CD4-positive, CD25-positive, alpha-beta regulatory T cell (primary cell): ENCODE measurements around the gene ANKS1B. TPM values are rescaled to one million over a fixed set of nuclear protein-coding genes. Genes with fewer than 3 reads are reported as not detected.
"Not testable (repeated sequence)": the region's sequence is repeated elsewhere in the genome, so short reads cannot be mapped to it uniquely, and the experiment has no call there.

Experiments
- ATAC-seq, 2 donors: fragments of 150-1000 bp; cut with Tn5 transposase; one replicate each; pipeline ENCODE4 v1.10.0; 2021; ENCODE audit warnings: low read depth in 2 of 2, moderate number of reproducible peaks in 2 of 2, moderate library complexity in 1 of 2
- DNase-seq, 3 donors: peaks; one replicate each; pipeline versions ENCODE4 v3.0.0 to v3.0.0-alpha.2; 2012 to 2022; ENCODE audit warnings: mixed read lengths in 1 of 3
- H3K27ac ChIP-seq: one replicate; pipeline ENCODE4 v1.7.0; 2013; ENCODE audit warnings: mild to moderate bottlenecking, low read length; ENCODE audit not compliant: insufficient read depth, poor library complexity, severe bottlenecking
- H3K27me3 ChIP-seq: one replicate; pipeline ENCODE4 v1.7.0; 2013; ENCODE audit warnings: low read length; ENCODE audit not compliant: control insufficient read depth, insufficient read depth
- H3K36me3 ChIP-seq: one replicate; pipeline ENCODE4 v1.7.0; 2013; ENCODE audit warnings: mild to moderate bottlenecking, low read length, moderate library complexity; ENCODE audit not compliant: control insufficient read depth, insufficient read depth
- H3K4me1 ChIP-seq: 2 replicates; pipeline ENCODE4 v1.7.0; 2013; ENCODE audit warnings: mild to moderate bottlenecking, low read length; ENCODE audit not compliant: insufficient read depth, control insufficient read depth, poor library complexity, severe bottlenecking
- H3K4me3 ChIP-seq: one replicate; pipeline ENCODE4 v1.7.0; 2013; ENCODE audit warnings: low read depth, mild to moderate bottlenecking, low read length, moderate library complexity
- H3K9me3 ChIP-seq, 2 experiments: 1 replicate in 1 of 2; 2 replicates in 1 of 2; pipeline ENCODE4 v1.7.0; 2013; ENCODE audit warnings: low read length in 2 of 2, mild to moderate bottlenecking in 1 of 2, moderate library complexity in 1 of 2; ENCODE audit not compliant: control insufficient read depth in 2 of 2
- H3K27ac Mint-ChIP-seq, 3 donors: one replicate each; pipeline ENCODE4 v1.8.0; 2020 to 2022; ENCODE audit warnings: mild to moderate bottlenecking in 3 of 3, mixed read lengths in 3 of 3, moderate library complexity in 2 of 3
- H3K27me3 Mint-ChIP-seq: one replicate; pipeline ENCODE4 v1.8.0; 2022; ENCODE audit warnings: mild to moderate bottlenecking, mixed read lengths
- H3K36me3 Mint-ChIP-seq: one replicate; pipeline ENCODE4 v1.8.0; 2020; ENCODE audit warnings: mixed read lengths
- H3K4me1 Mint-ChIP-seq, 4 donors: one replicate each; pipeline ENCODE4 v1.8.0; 2020 to 2022; ENCODE audit warnings: mixed read lengths in 4 of 4, mild to moderate bottlenecking in 1 of 4
- H3K4me3 Mint-ChIP-seq, 4 donors: one replicate each; pipeline ENCODE4 v1.8.0; 2020 to 2022; ENCODE audit warnings: mild to moderate bottlenecking in 4 of 4, mixed read lengths in 4 of 4, moderate library complexity in 3 of 4
- H3K9me3 Mint-ChIP-seq, 7 donors: one replicate each; pipeline ENCODE4 v1.8.0; 2020 to 2022; ENCODE audit warnings: mixed read lengths in 7 of 7, mild to moderate bottlenecking in 3 of 7, moderate library complexity in 2 of 7
- polyA plus RNA-seq, 4 donors: library from polyadenylated mRNA; unstranded; fragments of 300-500 nt; fragmentation: Illumina TruSeq; gene quantifications; one replicate each; pipeline ENCODE4 v1.2.3, GENCODE V29; 2021
- total RNA-seq: library from RNA; stranded (reverse); gene quantifications from one replicate; pipeline ENCODE4 v1.2.3, GENCODE V29; 2022

Gene ANKS1B
- total and polyA plus RNA-seq, 5 donors from 2014 or later = 4.0 to 15.9 (median 9.5) TPM

GRCh38 chr12:99259040-99259934 is 725.4 kb downstream of the ANKS1B start:
- Histone ChIP-seq H3K36me3 (no peaks in the 10 kb centered on the region), H3K27ac (no peak overlapping the region), H3K27me3 (no peaks in the 10 kb centered on the region), H3K4me3 (no peak overlapping the region), H3K4me1 (no peaks in the 10 kb centered on the region), H3K9me3 (no peaks in the 10 kb centered on the region)
- ATAC-seq (no peak), DNase-seq (no peak)
- Mint-ChIP-seq H3K4me3 (no peak overlapping the region), H3K9me3 (peaks cover 0 to 3% (median 2%) of the 10 kb centered on the region in 7 donors), H3K36me3 (no peaks in the 10 kb centered on the region), H3K27me3 (no peaks in the 10 kb centered on the region), H3K4me1 (peaks cover 0 to 1% (median 0%) of the 10 kb centered on the region in 4 donors), H3K27ac (no peak overlapping the region)

DNA sequence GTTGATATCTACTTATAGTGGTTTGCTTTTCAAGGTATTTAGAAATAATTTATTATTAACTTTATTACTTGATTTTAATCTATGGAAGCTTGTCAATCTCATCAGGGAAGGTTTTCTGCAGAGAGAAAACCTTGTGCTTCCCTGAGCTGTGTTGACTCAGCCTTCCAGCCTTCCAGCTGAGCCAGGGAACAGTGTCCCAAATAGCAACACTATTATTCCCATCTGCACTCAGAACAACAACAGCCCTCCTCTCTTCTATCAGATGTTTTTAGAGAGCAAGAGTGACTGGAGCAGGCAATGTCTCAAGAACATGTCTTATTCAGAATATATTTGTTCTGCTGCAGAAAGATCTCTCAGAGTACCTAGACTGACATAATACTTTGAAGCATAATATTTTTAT is 727.1 kb downstream of the ANKS1B start:
- no peaks in the 10 kb centered on the region for H3K36me3 ChIP-seq
- H3K9me3 Mint-ChIP-seq = peaks cover 0 to 6% (median 2%) of the 10 kb centered on the region in 7 donors
- H3K27me3 ChIP-seq = no peaks in the 10 kb centered on the region
- H3K4me1 ChIP-seq = no peaks in the 10 kb centered on the region
- DNase-seq = no peak
- H3K27ac Mint-ChIP-seq = no peak overlapping the region
- peaks cover 0 to 4% (median 0%) of the 10 kb centered on the region in 4 donors for H3K4me1 Mint-ChIP-seq
- ATAC-seq = no peak
- H3K27ac ChIP-seq = no peak overlapping the region
- no peak overlapping the region for H3K4me3 ChIP-seq
- no peaks in the 10 kb centered on the region for H3K9me3 ChIP-seq
- H3K4me3 Mint-ChIP-seq = no peak overlapping the region
- no peaks in the 10 kb centered on the region for H3K27me3 Mint-ChIP-seq
- H3K36me3 Mint-ChIP-seq = no peaks in the 10 kb centered on the region

GRCh38 chr12:99253068-99253467 is 731.7 kb downstream of the ANKS1B start:
- H3K36me3 ChIP-seq = no peaks in the 10 kb centered on the region
- Mint-ChIP-seq H3K27ac (no peak overlapping the region), H3K27me3 (no peaks in the 10 kb centered on the region), H3K4me3 (no peak overlapping the region), H3K4me1 (peaks cover 0 to 4% (median 0%) of the 10 kb centered on the region in 4 donors), H3K36me3 (no peaks in the 10 kb centered on the region), H3K9me3 (peaks cover 0 to 12% (median 3%) of the 10 kb centered on the region in 7 donors)
- no peak for ATAC-seq
- H3K4me3 ChIP-seq = no peak overlapping the region
- DNase-seq = no peak
- H3K27ac ChIP-seq = no peak overlapping the region
- no peaks in the 10 kb centered on the region for H3K9me3 ChIP-seq
- no peaks in the 10 kb centered on the region for H3K27me3 ChIP-seq
- no peaks in the 10 kb centered on the region for H3K4me1 ChIP-seq

GRCh38 chr12:99250091-99250490 is 734.6 kb downstream of the ANKS1B start:
- Mint-ChIP-seq H3K9me3 (peaks cover 0 to 12% (median 4%) of the 10 kb centered on the region in 7 donors), H3K36me3 (no peaks in the 10 kb centered on the region), H3K4me1 (peaks cover 0 to 4% (median 0%) of the 10 kb centered on the region in 4 donors), H3K27ac (no peak overlapping the region), H3K27me3 (no peaks in the 10 kb centered on the region), H3K4me3 (no peak overlapping the region)
- no peaks in the 10 kb centered on the region for H3K36me3 ChIP-seq
- H3K27me3 ChIP-seq = no peaks in the 10 kb centered on the region
- ATAC-seq = no peak
- no peak overlapping the region for H3K4me3 ChIP-seq
- H3K4me1 ChIP-seq = no peaks in the 10 kb centered on the region
- no peak overlapping the region for H3K27ac ChIP-seq
- no peak for DNase-seq
- no peaks in the 10 kb centered on the region for H3K9me3 ChIP-seq

- H3K36me3 ChIP-seq = no peaks in the 10 kb centered on the region
- DNase-seq = no peak
- no peaks in the 10 kb centered on the region for H3K27me3 Mint-ChIP-seq
- no peak overlapping the region for H3K27ac ChIP-seq
- no peaks in the 10 kb centered on the region for H3K36me3 Mint-ChIP-seq
- no peaks in the 10 kb centered on the region for H3K9me3 ChIP-seq
- H3K4me1 ChIP-seq = no peaks in the 10 kb centered on the region
- H3K27me3 ChIP-seq = no peaks in the 10 kb centered on the region
- no peak overlapping the region for H3K4me3 Mint-ChIP-seq
- peaks cover 0 to 12% (median 4%) of the 10 kb centered on the region in 7 donors for H3K9me3 Mint-ChIP-seq
- H3K4me3 ChIP-seq = no peak overlapping the region
- H3K27ac Mint-ChIP-seq = no peak overlapping the region
- ATAC-seq = no peak
- H3K4me1 Mint-ChIP-seq = peaks cover 0 to 4% (median 0%) of the 10 kb centered on the region in 4 donors
Observed at GRCh38 chr12:99249543-99249942, 735.2 kb downstream of the ANKS1B start.

- not testable (repeated sequence) for ATAC-seq, H3K36me3 Mint-ChIP-seq, H3K4me3 ChIP-seq, H3K27ac Mint-ChIP-seq, H3K4me1 ChIP-seq, H3K27ac ChIP-seq, H3K27me3 Mint-ChIP-seq, DNase-seq, H3K27me3 ChIP-seq, H3K9me3 ChIP-seq, H3K4me3 Mint-ChIP-seq, H3K36me3 ChIP-seq, H3K4me1 Mint-ChIP-seq
- H3K9me3 Mint-ChIP-seq = peaks cover 0 to 16% (median 13%) of the 10 kb centered on the region in 7 donors
Observed at GRCh38 chr12:99237907-99238538, 746.7 kb downstream of the ANKS1B start.

DNA sequence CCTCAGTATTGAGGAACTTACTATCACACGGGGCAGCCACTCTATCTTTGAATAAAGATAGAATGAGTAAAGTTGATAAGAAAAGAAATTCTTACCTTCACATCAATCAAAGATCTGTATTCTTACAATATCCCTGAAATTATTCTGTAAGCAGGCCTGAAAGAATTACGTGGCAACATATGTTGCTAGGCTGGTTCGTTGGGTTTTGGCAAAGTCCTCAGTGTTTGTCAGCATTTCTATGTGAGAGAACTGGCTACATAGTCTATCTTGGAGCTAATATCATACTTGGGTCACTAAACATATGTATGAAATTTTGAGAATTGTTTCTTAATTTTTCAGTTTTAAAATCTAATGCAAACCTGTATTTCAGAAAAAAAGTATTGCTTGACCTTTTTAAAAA is 749.4 kb downstream of the ANKS1B start:
- Histone ChIP-seq H3K36me3 (no peaks in the 10 kb centered on the region), H3K4me3 (no peak overlapping the region), H3K9me3 (no peaks in the 10 kb centered on the region), H3K27ac (no peak overlapping the region), H3K27me3 (no peaks in the 10 kb centered on the region), H3K4me1 (no peaks in the 10 kb centered on the region)
- peaks cover 0 to 11% (median 4%) of the 10 kb centered on the region in 7 donors for H3K9me3 Mint-ChIP-seq
- DNase-seq (no peak), ATAC-seq (no peak)
- no peaks in the 10 kb centered on the region for H3K36me3 Mint-ChIP-seq
- peak overlapping the region in 1 of 4 donors; percentile 5 for H3K4me3 Mint-ChIP-seq
- peaks cover 0 to 3% (median 0%) of the 10 kb centered on the region in 4 donors for H3K4me1 Mint-ChIP-seq
- H3K27me3 Mint-ChIP-seq = no peaks in the 10 kb centered on the region
- no peak overlapping the region for H3K27ac Mint-ChIP-seq
